GM23338 (cell line): ENCODE data around the gene TMEM43. TPM values are rescaled to one million over a fixed set of nuclear protein-coding genes. Genes with fewer than 3 reads are reported as not detected.

Experiments used
- ATAC-seq: fragments of 200-7000 bp; cut with Tn5 transposase; 3 replicates; pipeline ENCODE4 v1.9.1; 2020
- DNase-seq: peaks from one replicate; pipeline ENCODE4 v3.0.0-alpha.2; 2015; ENCODE audit warnings: low spot score
- H2AFZ ChIP-seq: fragments of 200-600 bp; sonication (generic); 2 replicates; pipeline ENCODE4 v1.8.0; 2016; ENCODE audit warnings: antibody characterized with exemption, mild to moderate bottlenecking, moderate library complexity
- H3F3A ChIP-seq: fragments of 200-600 bp; sonication (generic); replicated peaks from 2 replicates; pipeline ENCODE4 v1.8.0; 2017; ENCODE audit warnings: antibody characterized with exemption, mixed run types, low read depth
- H3K27ac ChIP-seq: fragments of 200-600 bp; sonication (generic); 2 replicates; pipeline ENCODE4 v1.6.1; 2016; ENCODE audit warnings: low read depth
- H3K27me3 ChIP-seq: fragments of 200-600 bp; sonication (generic); 2 replicates; pipeline ENCODE4 v1.8.0; 2016; ENCODE audit warnings: mild to moderate bottlenecking, mixed run types, moderate library complexity; ENCODE audit not compliant: insufficient read depth
- H3K36me3 ChIP-seq: fragments of 200-600 bp; sonication (generic); 2 replicates; pipeline ENCODE4 v1.8.0; 2016; ENCODE audit warnings: mild to moderate bottlenecking; ENCODE audit not compliant: insufficient read depth
- H3K4me1 ChIP-seq: fragments of 200-600 bp; sonication (generic); 2 replicates; pipeline ENCODE4 v1.8.0; 2016; ENCODE audit warnings: mild to moderate bottlenecking, moderate library complexity; ENCODE audit not compliant: insufficient read depth
- H3K4me2 ChIP-seq: fragments of 200-600 bp; sonication (generic); 2 replicates; pipeline ENCODE4 v1.7.1; 2017; ENCODE audit warnings: mixed run types
- H3K4me3 ChIP-seq: fragments of 200-600 bp; sonication (generic); 2 replicates; pipeline ENCODE4 v1.6.1; 2016; ENCODE audit warnings: mixed run types
- H3K79me2 ChIP-seq: fragments of 200-600 bp; sonication (generic); replicated peaks from 2 replicates; pipeline ENCODE4 v1.8.0; 2017; ENCODE audit warnings: mild to moderate bottlenecking; ENCODE audit not compliant: insufficient read depth
- H3K9me2 ChIP-seq: fragments of 200-600 bp; sonication (generic); 2 replicates; pipeline ENCODE4 v1.8.0; 2017; ENCODE audit not compliant: insufficient read depth
- H4K20me1 ChIP-seq: fragments of 200-600 bp; sonication (generic); replicated peaks from 2 replicates; pipeline ENCODE4 v1.8.0; 2017; ENCODE audit warnings: mild to moderate bottlenecking; ENCODE audit not compliant: insufficient read depth
- H3K27ac Mint-ChIP-seq: 2 replicates; pipeline ENCODE4 v1.8.0; 2020; ENCODE audit warnings: inconsistent platforms, mild to moderate bottlenecking, moderate library complexity, mixed read lengths
- H3K27me3 Mint-ChIP-seq: 3 replicates; pipeline ENCODE4 v1.8.0; 2022; ENCODE audit warnings: low read depth, mild to moderate bottlenecking, moderate library complexity, mixed read lengths, inconsistent platforms; ENCODE audit not compliant: insufficient read depth, poor library complexity
- H3K36me3 Mint-ChIP-seq: 3 replicates; pipeline ENCODE4 v1.8.0; 2021; ENCODE audit warnings: low read depth, mild to moderate bottlenecking, inconsistent platforms, moderate library complexity, mixed read lengths
- H3K4me1 Mint-ChIP-seq: 3 replicates; pipeline ENCODE4 v1.8.0; 2020; ENCODE audit warnings: mild to moderate bottlenecking, inconsistent platforms, mixed read lengths
- H3K4me3 Mint-ChIP-seq: 3 replicates; pipeline ENCODE4 v1.8.0; 2021; ENCODE audit warnings: moderate library complexity, mild to moderate bottlenecking, inconsistent platforms, mixed read lengths
- H3K9me3 Mint-ChIP-seq: 3 replicates; pipeline ENCODE4 v1.8.0; 2020; ENCODE audit warnings: moderate library complexity, mild to moderate bottlenecking, inconsistent platforms, mixed read lengths
- CREB1 ChIP-seq: fragments of 250-450 bp; sonication (Bioruptor Pico); IDR thresholded peaks from 2 replicates; pipeline ENCODE4 v1.5.0; 2020; ENCODE audit warnings: low read depth, mild to moderate bottlenecking, moderate library complexity
- CTCF ChIP-seq, 2 experiments: fragments of 200-600 bp in 1 of 2; sonication (generic) in 1 of 2; conservative IDR thresholded peaks; 2 replicates each; pipeline versions ENCODE4 v1.5.1 to v1.6.1; 2016 to 2017; ENCODE audit warnings: antibody characterized with exemption in 2 of 2, low read depth in 2 of 2, mild to moderate bottlenecking in 2 of 2, moderate library complexity in 1 of 2
- ETS1 ChIP-seq: IDR thresholded peaks from 2 replicates; pipeline ENCODE4 v1.6.1; 2016; ENCODE audit warnings: antibody characterized with exemption
- NANOG ChIP-seq: IDR thresholded peaks from 2 replicates; pipeline ENCODE4 v1.6.1; 2016; ENCODE audit warnings: antibody characterized with exemption, borderline replicate concordance
- POLR2AphosphoS5 ChIP-seq: IDR thresholded peaks from 2 replicates; pipeline ENCODE4 v1.6.1; 2016; ENCODE audit warnings: antibody characterized with exemption, low read depth
- REST ChIP-seq: IDR thresholded peaks from one replicate; pipeline ENCODE4 v1.6.1; 2018; ENCODE audit warnings: antibody characterized with exemption; ENCODE audit not compliant: unreplicated experiment
- STAT1 ChIP-seq: IDR thresholded peaks from one replicate; pipeline ENCODE4 v1.6.1; 2016; ENCODE audit warnings: antibody characterized with exemption; ENCODE audit not compliant: unreplicated experiment
- ZNF114 ChIP-seq: fragments of 250-450 bp; sonication (Bioruptor Pico); IDR thresholded peaks from 2 replicates; pipeline ENCODE4 v1.5.0; 2020; ENCODE audit warnings: mild to moderate bottlenecking, moderate library complexity
- ZNF331 ChIP-seq: fragments of 250-450 bp; sonication (Bioruptor Pico); IDR thresholded peaks from 2 replicates; pipeline ENCODE4 v1.5.0; 2020; ENCODE audit warnings: low read depth, mild to moderate bottlenecking, moderate library complexity
- ZNF462 ChIP-seq: fragments of 250-450 bp; sonication (Bioruptor Pico); IDR thresholded peaks from 2 replicates; pipeline ENCODE4 v1.5.0; 2020; ENCODE audit warnings: mild to moderate bottlenecking, moderate library complexity
- polyA plus RNA-seq: library from polyadenylated mRNA; unstranded; fragments of >200 nt; fragmentation: Nextera tagmentation; extraction: Ambion mirVana; gene quantifications from 2 replicates; pipeline ENCODE4 v1.2.1, GENCODE V29; 2016
- total RNA-seq: library from RNA; depleted of rRNA; stranded (reverse); fragments of >200 nt; shearing (Covaris generic); gene quantifications from 2 replicates; pipeline ENCODE4 v1.2.3, GENCODE V29; 2014

TMEM43 gene
- total and polyA plus RNA-seq, 2 experiments from 2014 or later, result 15.9 to 34.7 TPM

GRCh38 chr3:14129296-14129695 lies 4.4 kb downstream of the TMEM43 start:
- no peak overlapping the region for H2AFZ ChIP-seq
- no peaks in the 10 kb centered on the region for H3K27me3 ChIP-seq
- H3K79me2 ChIP-seq, result peaks cover 30% of the 10 kb centered on the region
- H3K4me2 ChIP-seq, result no peak overlapping the region
- H3K27ac ChIP-seq, result no peak overlapping the region
- Mint-ChIP-seq H3K9me3 (no peaks in the 10 kb centered on the region), H3K4me1 (peaks cover 8% of the 10 kb centered on the region; the same call in 2 of the 3 replicates), H3K27me3 (peaks cover 18% of the 10 kb centered on the region), H3K36me3 (peaks cover 61% of the 10 kb centered on the region), H3K4me3 (no peak overlapping the region), H3K27ac (no peak overlapping the region)
- TF ChIP-seq ZNF331 (CRISPR knock-in tag) (no peak), CTCF (conservative IDR thresholded peaks at IDR 0.05; ENCODE audit: low read depth in 2 of 2) (no peak), REST (no peak), NANOG (no peak), POLR2AphosphoS5 (no peak), STAT1 (no peak), ETS1 (no peak), ZNF114 (CRISPR knock-in tag) (no peak), ZNF462 (CRISPR knock-in tag) (no peak), CREB1 (CRISPR knock-in tag) (no peak)
- ATAC-seq, result no peak
- no peak overlapping the region for H3K4me3 ChIP-seq
- DNase-seq, result no peak
- H3K4me1 ChIP-seq, result peaks cover 9% of the 10 kb centered on the region; the same call in 1 of the 2 replicates
- H4K20me1 ChIP-seq, result peaks cover 8% of the 10 kb centered on the region; the same call in 1 of the 2 replicates
- no peaks in the 10 kb centered on the region for H3K9me2 ChIP-seq
- H3F3A ChIP-seq, result no peaks in the 10 kb centered on the region
- H3K36me3 ChIP-seq, result peaks cover 4% of the 10 kb centered on the region; the same call in 1 of the 2 replicates
